Activated CD8-positive, alpha-beta T cell treated with anti-CD3 and anti-CD28 coated beads, Interleukin-2, amount 10 ng/mL, durations not matched to agents 7 days and 5 days (primary cell): ENCODE measurements around the gene RGS4. TPM values are rescaled to one million over a fixed set of nuclear protein-coding genes. Genes with fewer than 3 reads are reported as not detected.

ENCODE experiments used
- ATAC-seq: fragments of 150-1000 bp; cut with Tn5 transposase; one replicate; pipeline ENCODE4 v1.10.0; 2021; ENCODE audit warnings: moderate library complexity
- CTCF ChIA-PET: fragments of 350-600 bp; sonication (Branson Sonifier 250); formaldehyde crosslinking; loops from one replicate; lab custom pipeline; 2021; ENCODE audit warnings: antibody characterized with exemption; lab: Charles Lee
- POLR2A ChIA-PET: fragments of 350-600 bp; sonication (Branson Sonifier 250); formaldehyde crosslinking; loops from one replicate; lab custom pipeline; 2021; ENCODE audit warnings: antibody characterized with exemption; lab: Charles Lee
- DNase-seq: peaks from one replicate; pipeline ENCODE4 v3.0.0-alpha.2; 2020
- H3K27ac Mint-ChIP-seq: one replicate; pipeline ENCODE4 v1.8.0; 2021; ENCODE audit warnings: mild to moderate bottlenecking, mixed read lengths
- H3K27me3 Mint-ChIP-seq: one replicate; pipeline ENCODE4 v1.8.0; 2021; ENCODE audit warnings: low read depth, mixed read lengths
- H3K36me3 Mint-ChIP-seq: one replicate; pipeline ENCODE4 v1.8.0; 2021; ENCODE audit warnings: low read depth, mixed read lengths
- H3K4me1 Mint-ChIP-seq: one replicate; pipeline ENCODE4 v1.8.0; 2021; ENCODE audit warnings: low read depth, mixed read lengths
- H3K4me3 Mint-ChIP-seq: one replicate; pipeline ENCODE4 v1.8.0; 2021; ENCODE audit warnings: mild to moderate bottlenecking, mixed read lengths
- H3K9me3 Mint-ChIP-seq: one replicate; pipeline ENCODE4 v1.8.0; 2022; ENCODE audit warnings: mixed read lengths; ENCODE audit not compliant: insufficient read depth
- total RNA-seq, 2 experiments: library from RNA; stranded (reverse); gene quantifications; one replicate each; pipeline ENCODE4 v1.2.3, GENCODE V29; 2021

The RGS4 gene
- total RNA-seq, 2 experiments from 2014 or later: not detected

GRCh38 chr1:163050496-163050895 is 18.7 kb upstream of the RGS4 start:
- Mint-ChIP-seq H3K27me3 (no peaks in the 10 kb centered on the region), H3K27ac (no peak overlapping the region), H3K9me3 (no peaks in the 10 kb centered on the region), H3K4me3 (no peak overlapping the region), H3K36me3 (no peaks in the 10 kb centered on the region), H3K4me1 (no peaks in the 10 kb centered on the region)
- DNase-seq (no peak), ATAC-seq (no peak)
- POLR2A ChIA-PET: interaction anchor here (0.6 kb wide), 1 partner anchor 1308 kb away, joined by 3 read pairs; no protein-coding TSS in a partner anchor
- CTCF ChIA-PET: no interaction called here

DNA sequence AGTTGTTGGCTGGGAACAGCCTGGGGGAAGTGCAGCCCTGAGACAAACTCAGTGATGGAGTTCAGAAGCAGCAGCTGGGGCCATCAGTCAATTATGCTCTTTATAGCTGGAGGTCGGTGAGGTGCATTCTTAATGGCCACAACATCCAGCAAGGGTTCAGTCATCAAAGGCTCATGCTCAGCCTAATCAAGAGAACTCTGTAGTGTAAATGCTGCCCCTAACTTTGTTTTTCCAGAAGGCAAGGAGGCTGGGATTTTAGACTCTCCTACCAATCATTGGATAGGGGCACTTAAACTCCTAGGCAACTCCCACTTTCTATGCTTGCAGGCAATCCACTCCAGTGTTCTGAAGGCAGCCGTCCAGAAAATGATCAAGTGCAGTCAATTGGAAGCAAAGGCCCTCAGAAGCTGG is 15.0 kb upstream of the RGS4 start:
- ChIA-PET POLR2A (no interaction called here), CTCF (no interaction called here)
- no peaks in the 10 kb centered on the region for H3K4me1 Mint-ChIP-seq
- H3K4me3 Mint-ChIP-seq: no peak overlapping the region
- no peak for ATAC-seq
- H3K27me3 Mint-ChIP-seq: no peaks in the 10 kb centered on the region
- H3K9me3 Mint-ChIP-seq: no peaks in the 10 kb centered on the region
- no peak overlapping the region for H3K27ac Mint-ChIP-seq
- no peak for DNase-seq
- H3K36me3 Mint-ChIP-seq: no peaks in the 10 kb centered on the region

GRCh38 chr1:163055005-163055404 is 14.2 kb upstream of the RGS4 start:
- H3K27ac Mint-ChIP-seq: no peak overlapping the region

GRCh38 chr1:163055531-163055930 is 13.6 kb upstream of the RGS4 start:
- ChIA-PET CTCF (no interaction called here), POLR2A (no interaction called here)
- H3K27me3 Mint-ChIP-seq: no peaks in the 10 kb centered on the region
- H3K9me3 Mint-ChIP-seq: no peaks in the 10 kb centered on the region
- no peaks in the 10 kb centered on the region for H3K4me1 Mint-ChIP-seq
- no peaks in the 10 kb centered on the region for H3K36me3 Mint-ChIP-seq
- ATAC-seq (no peak), DNase-seq (no peak)
- no peak overlapping the region for H3K27ac Mint-ChIP-seq
- no peak overlapping the region for H3K4me3 Mint-ChIP-seq

More at GRCh38 chr1:163055005-163055404, 14.2 kb upstream of the RGS4 start:
- no peaks in the 10 kb centered on the region for H3K4me1 Mint-ChIP-seq
- ATAC-seq (no peak), DNase-seq (no peak)
- no peaks in the 10 kb centered on the region for H3K27me3 Mint-ChIP-seq
- no peaks in the 10 kb centered on the region for H3K36me3 Mint-ChIP-seq
- ChIA-PET POLR2A (no interaction called here), CTCF (no interaction called here)
- no peaks in the 10 kb centered on the region for H3K9me3 Mint-ChIP-seq
- H3K4me3 Mint-ChIP-seq: no peak overlapping the region

GRCh38 chr1:163056831-163057230 is 12.3 kb upstream of the RGS4 start:
- H3K9me3 Mint-ChIP-seq: no peaks in the 10 kb centered on the region
- ChIA-PET CTCF (interaction anchor here (1.1 kb wide), 1 partner anchor 118 kb away, joined by 4 read pairs; no protein-coding TSS in a partner anchor), POLR2A (no interaction called here)
- no peak for ATAC-seq
- no peaks in the 10 kb centered on the region for H3K4me1 Mint-ChIP-seq
- no peak overlapping the region for H3K4me3 Mint-ChIP-seq
- no peaks in the 10 kb centered on the region for H3K27me3 Mint-ChIP-seq
- no peak overlapping the region for H3K27ac Mint-ChIP-seq
- H3K36me3 Mint-ChIP-seq: no peaks in the 10 kb centered on the region
- DNase-seq: no peak

GRCh38 chr1:163060343-163061007 is 8.7 kb upstream of the RGS4 start:
- no peak for DNase-seq
- Mint-ChIP-seq H3K4me1 (no peaks in the 10 kb centered on the region), H3K9me3 (no peaks in the 10 kb centered on the region), H3K27ac (no peak overlapping the region), H3K4me3 (no peak overlapping the region), H3K27me3 (peaks cover under 1% of the 10 kb centered on the region), H3K36me3 (no peaks in the 10 kb centered on the region)
- ChIA-PET POLR2A (no interaction called here), CTCF (interaction anchor here (0.6 to 1.2 kb wide), 2 partner anchors 11 to 14 kb away, joined by 3 read pairs; no protein-coding TSS in a partner anchor)
- ATAC-seq: no peak

DNA sequence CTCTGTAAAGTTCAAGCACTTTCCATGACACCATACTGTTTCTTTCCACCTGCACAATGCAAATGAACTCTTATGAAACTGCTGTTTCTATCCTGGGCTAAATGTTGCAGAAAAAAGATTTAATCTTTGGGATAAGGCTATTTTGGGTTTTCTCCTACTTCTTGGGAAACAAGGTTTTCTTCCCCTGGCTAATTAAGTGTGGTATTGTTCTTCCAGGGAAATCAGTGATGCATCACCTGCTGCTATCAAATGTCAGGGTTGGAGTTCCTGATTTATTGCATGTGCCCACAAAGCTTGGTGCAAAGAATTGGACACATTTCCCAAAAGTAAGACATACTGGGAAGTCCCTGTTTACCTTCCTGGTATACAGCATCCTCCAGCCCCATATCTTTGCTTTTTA is 6.0 kb upstream of the RGS4 start:
- Mint-ChIP-seq H3K4me3 (no peak overlapping the region), H3K36me3 (no peaks in the 10 kb centered on the region), H3K27me3 (peaks cover 4% of the 10 kb centered on the region), H3K9me3 (no peaks in the 10 kb centered on the region), H3K4me1 (no peaks in the 10 kb centered on the region), H3K27ac (no peak overlapping the region)
- ChIA-PET CTCF (no interaction called here), POLR2A (no interaction called here)
- ATAC-seq (no peak), DNase-seq (no peak)

- no peak for ATAC-seq
- Mint-ChIP-seq H3K4me1 (no peaks in the 10 kb centered on the region), H3K9me3 (no peaks in the 10 kb centered on the region), H3K27me3 (peaks cover 7% of the 10 kb centered on the region), H3K36me3 (no peaks in the 10 kb centered on the region), H3K4me3 (no peak overlapping the region), H3K27ac (no peak overlapping the region)
- DNase-seq: no peak
- ChIA-PET CTCF (no interaction called here), POLR2A (no interaction called here)
Observed at GRCh38 chr1:163063610-163064009, 5.6 kb upstream of the RGS4 start.

DNA sequence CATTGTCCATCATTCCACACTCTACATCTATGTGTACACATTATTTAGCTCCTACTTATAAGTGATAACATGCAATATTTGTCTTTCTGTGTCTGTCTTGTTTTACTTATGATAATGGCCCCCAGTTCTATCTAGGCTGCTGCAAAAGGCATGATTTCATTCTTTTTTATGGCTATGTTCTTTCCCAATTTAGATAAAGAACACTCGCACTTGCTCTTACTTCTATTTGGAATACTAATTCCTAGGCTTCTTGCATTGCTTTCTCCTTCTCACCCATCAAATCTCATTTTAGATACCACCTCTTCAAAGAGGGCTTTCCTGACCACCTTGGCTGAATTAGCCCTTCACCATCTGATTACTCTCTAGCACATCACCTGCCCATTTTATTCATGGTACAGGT is 3.0 kb upstream of the RGS4 start:
- peaks cover 21% of the 10 kb centered on the region for H3K27me3 Mint-ChIP-seq
- H3K4me3 Mint-ChIP-seq: no peak overlapping the region
- POLR2A ChIA-PET: no interaction called here

GRCh38 chr1:163066686-163067085 is 2.5 kb upstream of the RGS4 start:
- CTCF ChIA-PET: no interaction called here
- H3K36me3 Mint-ChIP-seq: no peaks in the 10 kb centered on the region
- ATAC-seq (no peak), DNase-seq (no peak)
- H3K4me3 Mint-ChIP-seq: no peak overlapping the region
- H3K27ac Mint-ChIP-seq: no peak overlapping the region
- POLR2A ChIA-PET: interaction anchor here (0.6 kb wide), 1 partner anchor 9 kb away, joined by 5 read pairs; no protein-coding TSS in a partner anchor
- no peaks in the 10 kb centered on the region for H3K4me1 Mint-ChIP-seq
- no peaks in the 10 kb centered on the region for H3K9me3 Mint-ChIP-seq
- H3K27me3 Mint-ChIP-seq: peaks cover 21% of the 10 kb centered on the region

More for the DNA sequence above, 3.0 kb upstream of the RGS4 start:
- Mint-ChIP-seq H3K27ac (no peak overlapping the region), H3K9me3 (no peaks in the 10 kb centered on the region), H3K4me1 (no peaks in the 10 kb centered on the region), H3K36me3 (no peaks in the 10 kb centered on the region)
- no peak for ATAC-seq
- DNase-seq: no peak
- CTCF ChIA-PET: no interaction called here

- Mint-ChIP-seq H3K27me3 (peaks cover 28% of the 10 kb centered on the region), H3K36me3 (no peaks in the 10 kb centered on the region), H3K4me1 (no peaks in the 10 kb centered on the region), H3K27ac (no peak overlapping the region), H3K4me3 (no peak overlapping the region), H3K9me3 (no peaks in the 10 kb centered on the region)
- DNase-seq: no peak
- no peak for ATAC-seq
- CTCF ChIA-PET: interaction anchor here (0.6 to 5.8 kb wide), 4 partner anchors 107 to 247 kb away, joined by 3 to 56 read pairs (median 4); no protein-coding TSS in a partner anchor
- POLR2A ChIA-PET: no interaction called here
Observed at GRCh38 chr1:163068716-163069115, 445 bp upstream of the RGS4 start.

GRCh38 chr1:163069655-163070277 is 605 bp downstream of the RGS4 start:
- H3K27me3 Mint-ChIP-seq: peaks cover 30% of the 10 kb centered on the region
- ATAC-seq (no peak), DNase-seq (no peak)
- H3K9me3 Mint-ChIP-seq: no peaks in the 10 kb centered on the region
- no peaks in the 10 kb centered on the region for H3K36me3 Mint-ChIP-seq
- ChIA-PET POLR2A (interaction anchor here (0.6 kb wide), 1 partner anchor 1621 kb away, joined by 10 read pairs; no protein-coding TSS in a partner anchor), CTCF (interaction anchor here (0.9 to 5.8 kb wide), 4 partner anchors 21 to 245 kb away, joined by 3 to 56 read pairs (median 3); no protein-coding TSS in a partner anchor)
- no peak overlapping the region for H3K4me3 Mint-ChIP-seq
- H3K4me1 Mint-ChIP-seq: no peaks in the 10 kb centered on the region
- no peak overlapping the region for H3K27ac Mint-ChIP-seq
